OCI-LY7 (cell line): ENCODE results near the gene ASB4. TPM values are rescaled to one million over a fixed set of nuclear protein-coding genes. Genes with fewer than 3 reads are reported as not detected.

Source experiments
- BruUV-seq: library from RNA; stranded (reverse); fragments of 400-500 nt; replicated peaks from 2 replicates; lab custom pipeline; 2021; lab: Mats Ljungman, UMichigan
- CTCF ChIA-PET: fragments of 300-600 bp; sonication (Branson Sonifier 250); formaldehyde crosslinking; loops from one replicate; lab custom pipeline; 2022; ENCODE audit warnings: antibody characterized with exemption; ENCODE audit not compliant: unreplicated experiment; lab: Charles Lee
- POLR2A ChIA-PET: fragments of 300-600 bp; sonication (Branson Sonifier 250); formaldehyde crosslinking; loops from one replicate; lab custom pipeline; 2022; ENCODE audit warnings: antibody characterized with exemption; lab: Charles Lee
- DNase-seq: peaks from one replicate; pipeline ENCODE4 v3.0.0-alpha.2; 2015; ENCODE audit warnings: low spot score
- H2AFZ ChIP-seq: fragments of 200-600 bp; sonication (generic), shearing (Covaris generic); 2 replicates; pipeline ENCODE4 v1.6.1; 2014; ENCODE audit warnings: mild to moderate bottlenecking, antibody characterized with exemption, low read length, moderate library complexity
- H3K27ac ChIP-seq: fragments of 200-600 bp; sonication (generic); 2 replicates; pipeline ENCODE4 v1.5.1; 2014; ENCODE audit warnings: mixed run types, low read depth, mild to moderate bottlenecking, moderate library complexity, low read length, inconsistent platforms; ENCODE audit not compliant: poor library complexity, severe bottlenecking
- H3K36me3 ChIP-seq: fragments of 200-600 bp; sonication (generic); 2 replicates; pipeline ENCODE4 v1.6.1; 2014; ENCODE audit warnings: mild to moderate bottlenecking, antibody characterized with exemption, low read length, moderate library complexity, mixed read lengths; ENCODE audit not compliant: insufficient read depth
- H3K4me1 ChIP-seq: fragments of 200-600 bp; sonication (generic); 2 replicates; pipeline ENCODE4 v1.5.1; 2014; ENCODE audit warnings: mild to moderate bottlenecking, low read length; ENCODE audit not compliant: insufficient read depth, poor library complexity, severe bottlenecking
- H3K4me2 ChIP-seq: fragments of 200-600 bp; sonication (generic); 2 replicates; pipeline ENCODE4 v1.6.1; 2014; ENCODE audit warnings: mild to moderate bottlenecking, low read length
- H3K4me3 ChIP-seq: fragments of 200-600 bp; sonication (generic); 2 replicates; pipeline ENCODE4 v1.5.1; 2014; ENCODE audit warnings: mild to moderate bottlenecking, low read depth, low read length; ENCODE audit not compliant: poor library complexity, severe bottlenecking
- H3K79me2 ChIP-seq: fragments of 200-600 bp; sonication (generic); 2 replicates; pipeline ENCODE4 v1.6.1; 2016; ENCODE audit warnings: low read depth, mild to moderate bottlenecking, low read length, moderate library complexity, mixed read lengths; ENCODE audit not compliant: insufficient read depth
- H3K9me2 ChIP-seq: fragments of 200-600 bp; sonication (generic); 2 replicates; pipeline ENCODE4 v1.6.1; 2016; ENCODE audit warnings: mild to moderate bottlenecking, low read length, mixed read lengths; ENCODE audit not compliant: insufficient read depth
- H3K9me3 ChIP-seq: fragments of 200-600 bp; sonication (generic); 2 replicates; pipeline ENCODE4 v1.6.1; 2014; ENCODE audit warnings: mild to moderate bottlenecking, mixed run types, low read length, mixed read lengths
- H4K20me1 ChIP-seq: fragments of 200-600 bp; sonication (generic); 2 replicates; pipeline ENCODE4 v1.6.1; 2014; ENCODE audit warnings: mild to moderate bottlenecking, antibody characterized with exemption, low read length, moderate library complexity, mixed read lengths; ENCODE audit not compliant: insufficient read depth
- EZH2phosphoT487 ChIP-seq: fragments of 200-600 bp; sonication (generic); IDR thresholded peaks from 2 replicates; pipeline ENCODE4 v1.6.1; 2018; ENCODE audit warnings: low read depth, borderline replicate concordance, mild to moderate bottlenecking, mixed run types, antibody characterized with exemption, low read length, moderate library complexity, mixed read lengths
- intact Hi-C: fragments of 100-400 bp; cut with micrococcal nuclease; formaldehyde crosslinking; loops from one replicate; pipeline ENCODE4 v1.10.0; 2022; ENCODE audit not compliant: unreplicated experiment
- total RNA-seq, 2 experiments: library from RNA; depleted of rRNA in 1 of 2; stranded (reverse); fragments of >200 nt in 1 of 2; shearing (Covaris generic) in 1 of 2; gene quantifications; 2 replicates each; pipeline ENCODE4 v1.2.3, GENCODE V29; 2014 to 2022
- TF ChIP-seq, protein P1 (sequence below): fragments of 200-600 bp; sonication (generic); conservative IDR thresholded peaks from 2 replicates; pipeline ENCODE4 v1.5.1; 2014; ENCODE audit warnings: mild to moderate bottlenecking, antibody characterized with exemption, low read length, moderate library complexity, mixed read lengths

Gene ASB4
- total RNA-seq, 2 experiments from 2014 or later: not detected

DNA sequence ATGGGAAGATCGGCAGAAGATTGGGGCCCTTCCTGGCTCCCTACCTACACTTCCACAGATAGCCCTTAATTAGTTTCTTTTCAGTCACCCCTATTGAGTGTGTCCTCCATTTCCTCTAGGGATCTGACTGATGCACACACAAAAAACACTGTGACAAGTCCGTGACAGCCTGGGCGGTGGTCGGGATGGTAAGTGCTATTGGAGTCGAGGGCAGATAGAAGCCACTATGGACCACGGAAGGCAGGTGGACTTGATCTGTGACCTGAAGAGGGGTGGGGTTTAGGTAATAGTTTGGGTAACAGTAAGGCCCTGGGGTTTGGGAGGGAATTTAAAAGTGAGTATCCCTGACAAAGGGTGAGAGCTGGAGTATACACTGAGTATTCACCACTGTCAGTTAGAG, 57.6 kb downstream of the ASB4 start:
- intact Hi-C loops: no loop called here
- no peak overlapping the region for H2AFZ ChIP-seq
- ChIA-PET POLR2A (interaction anchor here (0.6 kb wide), 1 partner anchor 321 kb away, joined by 5 read pairs; no protein-coding TSS in a partner anchor), CTCF (no interaction called here)
- no peaks in the 10 kb centered on the region for H3K9me2 ChIP-seq
- H3K4me2 ChIP-seq: no peak overlapping the region
- no peaks in the 10 kb centered on the region for H3K36me3 ChIP-seq
- H3K27ac ChIP-seq: no peak overlapping the region
- no TSS peak for BruUV-seq
- TF ChIP-seq, protein P1, sequence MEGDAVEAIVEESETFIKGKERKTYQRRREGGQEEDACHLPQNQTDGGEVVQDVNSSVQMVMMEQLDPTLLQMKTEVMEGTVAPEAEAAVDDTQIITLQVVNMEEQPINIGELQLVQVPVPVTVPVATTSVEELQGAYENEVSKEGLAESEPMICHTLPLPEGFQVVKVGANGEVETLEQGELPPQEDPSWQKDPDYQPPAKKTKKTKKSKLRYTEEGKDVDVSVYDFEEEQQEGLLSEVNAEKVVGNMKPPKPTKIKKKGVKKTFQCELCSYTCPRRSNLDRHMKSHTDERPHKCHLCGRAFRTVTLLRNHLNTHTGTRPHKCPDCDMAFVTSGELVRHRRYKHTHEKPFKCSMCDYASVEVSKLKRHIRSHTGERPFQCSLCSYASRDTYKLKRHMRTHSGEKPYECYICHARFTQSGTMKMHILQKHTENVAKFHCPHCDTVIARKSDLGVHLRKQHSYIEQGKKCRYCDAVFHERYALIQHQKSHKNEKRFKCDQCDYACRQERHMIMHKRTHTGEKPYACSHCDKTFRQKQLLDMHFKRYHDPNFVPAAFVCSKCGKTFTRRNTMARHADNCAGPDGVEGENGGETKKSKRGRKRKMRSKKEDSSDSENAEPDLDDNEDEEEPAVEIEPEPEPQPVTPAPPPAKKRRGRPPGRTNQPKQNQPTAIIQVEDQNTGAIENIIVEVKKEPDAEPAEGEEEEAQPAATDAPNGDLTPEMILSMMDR: no peak
- no peak for TF ChIP-seq EZH2phosphoT487
- H4K20me1 ChIP-seq: no peaks in the 10 kb centered on the region
- H3K9me3 ChIP-seq: no peaks in the 10 kb centered on the region
- H3K4me3 ChIP-seq: no peak overlapping the region
- no peak for DNase-seq
- no peaks in the 10 kb centered on the region for H3K79me2 ChIP-seq
- no peaks in the 10 kb centered on the region for H3K4me1 ChIP-seq

GRCh38 chr7:95544171-95544570, 58.4 kb downstream of the ASB4 start:
- intact Hi-C loops: no loop called here
- Histone ChIP-seq H3K4me3 (no peak overlapping the region), H3K79me2 (no peaks in the 10 kb centered on the region), H3K4me2 (no peak overlapping the region), H4K20me1 (no peaks in the 10 kb centered on the region), H3K9me2 (no peaks in the 10 kb centered on the region), H3K36me3 (no peaks in the 10 kb centered on the region), H2AFZ (no peak overlapping the region), H3K9me3 (no peaks in the 10 kb centered on the region), H3K4me1 (no peaks in the 10 kb centered on the region), H3K27ac (no peak overlapping the region)
- TF ChIP-seq, protein P1: no peak
- TF ChIP-seq EZH2phosphoT487: no peak
- no peak for DNase-seq
- POLR2A ChIA-PET: no interaction called here
- BruUV-seq: no TSS peak
- CTCF ChIA-PET: no interaction called here

DNA sequence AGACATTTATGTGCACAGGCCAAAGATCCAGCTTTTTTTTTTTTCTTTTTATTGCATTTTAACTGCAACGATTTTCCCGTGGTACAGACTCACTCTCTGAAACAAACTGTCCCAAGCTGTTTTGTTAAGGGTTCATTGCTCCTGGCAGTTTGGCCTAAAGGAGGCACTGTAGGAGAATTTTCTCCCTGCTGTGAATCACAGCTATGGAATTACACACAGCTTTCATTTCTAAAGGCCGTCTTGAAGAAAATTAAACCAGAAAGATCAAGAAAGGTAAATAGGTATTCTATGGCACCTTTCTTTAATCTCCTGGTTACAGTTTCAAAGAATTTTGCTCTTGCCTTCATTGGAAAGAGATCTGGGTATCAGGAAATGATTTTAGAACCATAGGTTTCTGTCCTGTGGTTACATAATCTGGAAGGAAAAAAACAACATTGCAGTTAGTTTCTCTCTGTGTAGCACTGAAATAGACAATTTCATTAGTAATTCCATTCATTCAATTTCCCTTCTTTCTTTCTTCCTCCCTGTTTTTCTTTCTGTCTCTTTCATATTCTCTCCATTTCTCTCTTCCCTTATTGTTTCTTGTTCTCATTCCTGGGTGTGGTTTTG, 59.4 kb downstream of the ASB4 start:
- Histone ChIP-seq H3K9me2 (no peaks in the 10 kb centered on the region), H3K36me3 (no peaks in the 10 kb centered on the region), H3K79me2 (no peaks in the 10 kb centered on the region), H3K4me3 (no peak overlapping the region), H3K9me3 (no peaks in the 10 kb centered on the region), H3K4me2 (no peak overlapping the region), H4K20me1 (no peaks in the 10 kb centered on the region), H3K27ac (no peak overlapping the region), H3K4me1 (no peaks in the 10 kb centered on the region), H2AFZ (no peak overlapping the region)
- no peak for DNase-seq
- POLR2A ChIA-PET: no interaction called here
- CTCF ChIA-PET: no interaction called here
- intact Hi-C loops: no loop called here
- BruUV-seq: no TSS peak
- TF ChIP-seq, protein P1: peak; percentile 23; the same call in 1 of the 2 replicates
- TF ChIP-seq EZH2phosphoT487: no peak
